Esophagus muscularis mucosa (tissue), 4 donors: Measurements from ENCODE around the gene FHL1.

Experiments used
- CTCF ChIP-seq, 3 experiments: fragments of 200-600 bp in 2 of 3; fragments of 450-650 bp in 1 of 3; sonication (generic) in 2 of 3; IDR thresholded peaks; one replicate each; pipeline ENCODE4 v1.5.1; 2017 to 2019; ENCODE audit warnings: antibody characterized with exemption in 3 of 3, mild to moderate bottlenecking in 2 of 3, moderate library complexity in 1 of 3
- EP300 ChIP-seq: sonication (generic); formaldehyde crosslinking; IDR thresholded peaks from one replicate; pipeline ENCODE4 v1.6.1; 2017; ENCODE audit warnings: antibody characterized with exemption
- POLR2A ChIP-seq: fragments of 450-650 bp; IDR thresholded peaks from one replicate; pipeline ENCODE4 v1.6.1; 2017; ENCODE audit warnings: antibody characterized with exemption, moderate library complexity, mild to moderate bottlenecking, low read depth
- POLR2AphosphoS5 ChIP-seq, 2 donors: sonication (generic); formaldehyde crosslinking; IDR thresholded peaks; one replicate each; pipeline ENCODE4 v1.6.1; 2017; ENCODE audit warnings: antibody characterized with exemption in 2 of 2

- TF ChIP-seq POLR2A = no peak
- peak; percentile 57 to 61 (median 59) for TF ChIP-seq CTCF (IDR thresholded peaks at IDR 0.05)
- peak; percentile 52 to 76 for TF ChIP-seq POLR2AphosphoS5 (IDR thresholded peaks at IDR 0.05)
- no peak for TF ChIP-seq EP300
Observed at GRCh38 chrX:136209016-136209738, 61.8 kb downstream of the FHL1 start.
